Hepatocyte (in vitro differentiated cells): ENCODE data around the gene CRY2. TPM values are rescaled to one million over a fixed set of nuclear protein-coding genes. Genes with fewer than 3 reads are reported as not detected.

Source experiments
- DNase-seq: peaks from one replicate; pipeline ENCODE4 v3.0.0-alpha.2; 2016; ENCODE audit warnings: low spot score
- H2AFZ ChIP-seq: fragments of 200-600 bp; sonication (generic); 2 replicates; pipeline ENCODE4 v1.6.0; 2016; ENCODE audit warnings: antibody characterized with exemption, mild to moderate bottlenecking
- H3K27ac ChIP-seq: fragments of 200-600 bp; sonication (generic); 2 replicates; pipeline ENCODE4 v1.5.1; 2016; ENCODE audit warnings: mild to moderate bottlenecking
- H3K27me3 ChIP-seq: fragments of 200-600 bp; sonication (generic); 2 replicates; pipeline ENCODE4 v1.6.1; 2016
- H3K36me3 ChIP-seq: fragments of 200-600 bp; sonication (generic); replicated peaks from 2 replicates; pipeline ENCODE4 v1.5.1; 2016; ENCODE audit warnings: low read depth; ENCODE audit not compliant: insufficient read depth
- H3K4me1 ChIP-seq: fragments of 200-600 bp; sonication (generic); 2 replicates; pipeline ENCODE4 v1.5.1; 2016; ENCODE audit warnings: mild to moderate bottlenecking, moderate library complexity; ENCODE audit not compliant: insufficient read depth
- H3K4me2 ChIP-seq: fragments of 200-600 bp; sonication (generic); 2 replicates; pipeline ENCODE4 v1.6.0; 2016
- H3K4me3 ChIP-seq: fragments of 200-600 bp; sonication (generic); 2 replicates; pipeline ENCODE4 v1.5.1; 2016; ENCODE audit warnings: mild to moderate bottlenecking
- H3K79me2 ChIP-seq: fragments of 200-600 bp; sonication (generic); 2 replicates; pipeline ENCODE4 v1.6.0; 2017; ENCODE audit warnings: mild to moderate bottlenecking
- H3K9me2 ChIP-seq: fragments of 200-600 bp; sonication (generic); replicated peaks from 2 replicates; pipeline ENCODE4 v1.6.0; 2017; ENCODE audit warnings: mild to moderate bottlenecking; ENCODE audit not compliant: insufficient read depth
- H3K9me3 ChIP-seq: fragments of 200-600 bp; sonication (generic); 2 replicates; pipeline ENCODE4 v1.5.1; 2016; ENCODE audit warnings: low read depth, mild to moderate bottlenecking
- H4K20me1 ChIP-seq: fragments of 200-600 bp; sonication (generic); 2 replicates; pipeline ENCODE4 v1.6.0; 2016; ENCODE audit warnings: mild to moderate bottlenecking; ENCODE audit not compliant: insufficient read depth, poor library complexity, severe bottlenecking
- EZH2 ChIP-seq: fragments of 200-600 bp; sonication (generic); IDR thresholded peaks from 2 replicates; pipeline ENCODE4 v1.6.1; 2016; ENCODE audit warnings: antibody characterized with exemption, mild to moderate bottlenecking, borderline replicate concordance
- EZH2phosphoT487 ChIP-seq: fragments of 200-600 bp; sonication (generic); IDR thresholded peaks from one replicate; pipeline ENCODE4 v1.6.1; 2018; ENCODE audit warnings: antibody characterized with exemption, mild to moderate bottlenecking, low read depth, moderate library complexity; ENCODE audit not compliant: unreplicated experiment, severe bottlenecking
- WGBS: methylation state at CpG from one replicate; pipeline ENCODE4 v1.1.6; 2016; ENCODE audit warnings: low lambda C conversion rate; ENCODE audit errors: missing lambda C conversion rate; 5-methylcytosine and 5-hydroxymethylcytosine counted together
- polyA plus RNA-seq: library from polyadenylated mRNA; unstranded; fragments of >200 nt; fragmentation: Nextera tagmentation; extraction: Ambion mirVana; gene quantifications from 2 replicates; pipeline ENCODE4 v1.2.1, GENCODE V29; 2016
- total RNA-seq: library from RNA; depleted of rRNA; stranded (reverse); fragments of >200 nt; gene quantifications from 2 replicates; pipeline ENCODE4 v1.2.3, GENCODE V29; 2014
- TF ChIP-seq, protein P1 (sequence below): fragments of 200-600 bp; sonication (generic); IDR thresholded peaks from 2 replicates; pipeline ENCODE4 v1.5.1; 2016; ENCODE audit warnings: antibody characterized with exemption, mild to moderate bottlenecking; ENCODE audit not compliant: poor library complexity

The CRY2 gene
- total and polyA plus RNA-seq, 2 experiments from 2014 or later, result 23.8 to 27.6 TPM

DNA sequence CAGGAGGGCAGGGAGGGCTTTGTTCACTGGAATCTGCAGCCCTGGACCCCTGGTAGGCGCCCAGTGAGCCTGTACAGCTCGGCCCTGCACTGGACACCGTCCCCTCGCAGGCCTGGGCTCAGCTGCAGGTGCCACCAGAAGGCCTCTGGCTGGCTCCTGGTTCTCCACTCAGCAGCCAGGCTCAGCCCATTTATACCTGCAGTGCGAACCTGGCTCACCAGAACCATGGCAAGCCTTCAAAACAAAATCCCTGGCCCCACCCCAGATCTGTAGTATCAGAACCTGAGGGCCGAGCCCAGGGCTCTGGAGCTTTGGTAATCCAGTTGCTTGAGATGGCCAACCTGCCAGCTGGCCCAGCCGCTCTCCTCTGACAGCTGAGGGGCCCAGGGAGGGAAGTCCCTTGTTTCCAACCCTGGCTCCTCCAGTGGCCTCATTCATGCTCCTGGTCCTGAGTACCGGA lies 60.7 kb downstream of the CRY2 start:
- WGBS, result 80% methylated on average over 8 of the region's 8 CpGs
- TF ChIP-seq, protein P1, sequence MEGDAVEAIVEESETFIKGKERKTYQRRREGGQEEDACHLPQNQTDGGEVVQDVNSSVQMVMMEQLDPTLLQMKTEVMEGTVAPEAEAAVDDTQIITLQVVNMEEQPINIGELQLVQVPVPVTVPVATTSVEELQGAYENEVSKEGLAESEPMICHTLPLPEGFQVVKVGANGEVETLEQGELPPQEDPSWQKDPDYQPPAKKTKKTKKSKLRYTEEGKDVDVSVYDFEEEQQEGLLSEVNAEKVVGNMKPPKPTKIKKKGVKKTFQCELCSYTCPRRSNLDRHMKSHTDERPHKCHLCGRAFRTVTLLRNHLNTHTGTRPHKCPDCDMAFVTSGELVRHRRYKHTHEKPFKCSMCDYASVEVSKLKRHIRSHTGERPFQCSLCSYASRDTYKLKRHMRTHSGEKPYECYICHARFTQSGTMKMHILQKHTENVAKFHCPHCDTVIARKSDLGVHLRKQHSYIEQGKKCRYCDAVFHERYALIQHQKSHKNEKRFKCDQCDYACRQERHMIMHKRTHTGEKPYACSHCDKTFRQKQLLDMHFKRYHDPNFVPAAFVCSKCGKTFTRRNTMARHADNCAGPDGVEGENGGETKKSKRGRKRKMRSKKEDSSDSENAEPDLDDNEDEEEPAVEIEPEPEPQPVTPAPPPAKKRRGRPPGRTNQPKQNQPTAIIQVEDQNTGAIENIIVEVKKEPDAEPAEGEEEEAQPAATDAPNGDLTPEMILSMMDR, result no peak
- no peak for TF ChIP-seq EZH2
- no peak for TF ChIP-seq EZH2phosphoT487
- Histone ChIP-seq H4K20me1 (no peaks in the 10 kb centered on the region), H3K27me3 (no peaks in the 10 kb centered on the region), H3K4me2 (no peak overlapping the region), H3K36me3 (no peaks in the 10 kb centered on the region), H3K27ac (no peak overlapping the region), H2AFZ (no peak overlapping the region), H3K9me3 (no peaks in the 10 kb centered on the region), H3K79me2 (no peaks in the 10 kb centered on the region), H3K4me1 (no peaks in the 10 kb centered on the region), H3K4me3 (no peak overlapping the region), H3K9me2 (no peaks in the 10 kb centered on the region)
- DNase-seq, result no peak

DNA sequence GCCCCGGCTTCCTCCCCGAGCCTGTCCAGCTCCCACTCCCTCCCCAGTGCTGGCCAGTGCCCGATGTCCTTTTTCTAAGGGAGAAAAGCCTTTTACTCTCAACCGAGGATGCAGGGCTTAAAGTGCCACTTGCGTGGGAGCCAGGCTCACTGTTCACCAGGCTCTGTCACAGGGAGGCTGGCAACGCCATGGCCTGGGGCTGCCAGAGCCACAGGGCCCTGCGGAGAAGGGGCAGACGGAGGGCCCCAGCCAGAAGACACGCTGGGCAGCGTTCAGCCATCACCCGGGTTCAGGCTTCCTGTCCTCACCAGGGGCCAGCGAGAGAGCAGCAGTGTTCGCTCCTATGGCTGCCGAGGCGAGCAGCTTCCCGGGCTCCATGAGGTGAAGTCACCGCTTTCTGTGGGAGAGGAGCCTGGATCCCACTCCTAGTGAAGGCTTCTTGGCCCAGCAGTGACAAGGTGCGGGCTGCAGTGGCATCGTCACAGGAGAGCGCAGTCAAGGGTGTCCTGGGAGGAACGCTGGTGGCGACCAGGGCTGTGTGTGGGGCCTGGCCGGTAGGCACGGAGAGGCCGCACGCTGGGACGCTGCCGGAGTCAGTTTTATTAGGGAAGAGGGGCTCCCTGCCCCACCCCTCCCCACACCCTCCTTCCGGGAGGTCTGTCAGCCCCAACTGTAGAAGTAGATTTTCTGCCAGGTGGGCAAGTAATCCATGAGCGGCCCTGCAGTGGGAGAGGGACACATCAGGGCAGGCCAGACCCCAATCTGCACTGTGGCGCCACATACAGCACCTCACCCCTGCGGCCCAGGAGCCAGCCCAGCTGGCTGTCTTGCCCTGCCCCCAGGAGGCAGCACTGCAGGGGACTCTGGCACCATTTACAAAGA lies 62.6 kb downstream of the CRY2 start:
- Histone ChIP-seq H2AFZ (no peak overlapping the region), H3K4me2 (no peak overlapping the region), H3K27me3 (no peaks in the 10 kb centered on the region), H3K9me3 (no peaks in the 10 kb centered on the region), H3K79me2 (no peaks in the 10 kb centered on the region), H3K27ac (no peak overlapping the region), H3K4me1 (no peaks in the 10 kb centered on the region), H3K36me3 (no peaks in the 10 kb centered on the region), H4K20me1 (no peaks in the 10 kb centered on the region), H3K4me3 (no peak overlapping the region), H3K9me2 (no peaks in the 10 kb centered on the region)
- WGBS, result 94% methylated on average over 30 of the region's 32 CpGs
- no peak for DNase-seq
- TF ChIP-seq, protein P1, result no peak
- no peak for TF ChIP-seq EZH2phosphoT487
- TF ChIP-seq EZH2, result no peak

DNA sequence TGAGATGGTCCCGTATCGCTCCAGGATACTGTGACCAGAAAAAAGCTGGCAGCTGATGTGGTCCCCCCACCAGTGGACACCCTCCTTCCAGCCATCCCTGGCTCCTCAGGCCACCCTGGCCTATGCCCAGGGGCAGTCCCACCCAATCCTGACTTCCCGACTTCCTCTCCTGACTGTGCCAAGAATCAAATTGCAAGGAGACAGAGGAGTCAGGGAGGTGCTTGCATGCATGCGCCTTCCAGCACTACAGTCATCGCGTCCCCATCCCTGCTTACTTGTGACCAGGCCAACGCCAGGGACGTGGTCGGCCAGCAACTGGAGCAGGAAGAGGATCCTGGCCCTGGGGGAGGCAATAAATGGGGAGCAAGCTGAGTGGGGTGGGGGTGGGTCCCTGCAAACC lies 63.3 kb downstream of the CRY2 start:
- 97% methylated on average over 9 of the region's 9 CpGs for WGBS
- no peak for TF ChIP-seq EZH2
- no peak for TF ChIP-seq EZH2phosphoT487
- TF ChIP-seq, protein P1, result no peak
- DNase-seq, result no peak
- no peak overlapping the region for H3K27ac ChIP-seq
- H4K20me1 ChIP-seq, result no peaks in the 10 kb centered on the region
- H3K36me3 ChIP-seq, result no peaks in the 10 kb centered on the region
- H3K9me2 ChIP-seq, result no peaks in the 10 kb centered on the region
- no peaks in the 10 kb centered on the region for H3K79me2 ChIP-seq
- no peaks in the 10 kb centered on the region for H3K4me1 ChIP-seq
- no peaks in the 10 kb centered on the region for H3K9me3 ChIP-seq
- no peak overlapping the region for H2AFZ ChIP-seq
- no peaks in the 10 kb centered on the region for H3K27me3 ChIP-seq
- H3K4me3 ChIP-seq, result no peak overlapping the region
- no peak overlapping the region for H3K4me2 ChIP-seq
